Measurements from ENCODE around the gene INHBB.
"Not testable (repeated sequence)": the region's sequence is repeated elsewhere in the genome, so short reads cannot be mapped to it uniquely, and the experiment has no call there.

INHBB gene

GRCh38 chr2:120346026-120346666 lies at the start of gene INHBB:
TSS of gene INHBB (plus strand) at chr2:120346136. CDS start at chr2:120346189, 53 bp downstream.
- no peak for DNase-seq (ENCODE audit: low read depth)

- DNase-seq (ENCODE audit: low read depth) = no peak
These were observed 47.6 kb upstream of the INHBB start for GRCh38 chr2:120298173-120298835.

GRCh38 chr2:120299004-120299403 lies 46.9 kb upstream of the INHBB start:
- no peak for DNase-seq (ENCODE audit: low read depth)

DNA sequence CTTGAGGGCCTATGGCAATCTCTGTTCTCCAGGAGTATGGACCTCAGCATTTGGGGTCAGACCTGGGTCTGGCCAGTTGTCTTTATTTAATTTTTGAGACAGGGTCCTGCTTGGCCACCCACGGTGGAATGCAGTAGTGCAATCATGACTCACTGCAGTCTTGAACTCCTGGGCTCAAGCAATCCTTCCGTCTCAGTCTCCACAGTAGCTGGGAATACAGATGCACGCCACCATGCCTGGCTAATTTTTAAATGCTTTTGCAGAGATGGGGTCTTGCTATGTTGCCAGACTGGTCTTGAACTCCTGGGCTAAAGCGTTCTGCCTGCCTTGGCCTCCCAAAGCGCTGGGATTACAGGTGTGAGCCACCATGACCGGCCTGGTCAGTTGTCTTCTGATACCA lies 46.4 kb upstream of the INHBB start:
- no peak for DNase-seq (ENCODE audit: low read depth)

DNA sequence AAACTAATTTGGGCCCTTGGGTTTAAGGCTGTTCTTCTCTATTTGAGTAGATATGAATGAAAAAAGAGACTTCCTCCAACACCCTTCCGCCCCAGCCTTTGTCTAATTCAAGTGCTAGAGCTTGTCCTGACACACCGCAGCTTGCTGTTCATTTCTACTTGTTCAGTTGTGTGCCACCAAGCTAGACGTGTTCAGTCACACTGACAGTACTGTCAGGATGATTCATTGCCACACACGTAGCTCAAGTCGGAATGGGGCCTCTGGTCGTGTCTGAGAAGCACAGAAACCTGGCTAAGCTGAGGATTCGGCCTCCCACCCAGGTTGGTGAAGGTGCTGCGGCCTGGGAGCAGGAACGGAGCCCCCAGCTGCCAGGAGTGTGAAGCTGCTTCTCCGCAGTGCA lies 45.6 kb upstream of the INHBB start:
- no peak for DNase-seq (ENCODE audit: low read depth)

DNA sequence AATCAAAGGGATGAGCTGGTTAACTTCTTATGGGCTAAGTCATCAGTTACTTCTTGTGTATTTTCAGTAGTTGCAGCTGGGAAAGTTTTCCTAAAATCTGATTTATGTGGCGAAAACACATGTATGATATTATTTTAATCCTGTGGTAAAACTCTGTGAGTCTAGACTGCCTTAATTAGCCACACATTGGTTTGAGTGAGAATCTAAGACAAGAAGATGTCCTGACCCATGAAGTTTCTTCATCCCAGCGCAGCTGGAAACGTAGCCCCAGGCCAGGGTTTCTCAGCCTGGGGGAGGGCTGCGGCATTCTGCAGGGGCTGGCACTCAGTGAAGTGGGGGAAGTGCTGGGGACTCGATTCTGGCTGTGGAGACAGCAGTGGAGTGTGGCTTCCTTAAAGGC lies 44.7 kb upstream of the INHBB start:
- DNase-seq (ENCODE audit: low read depth) = no peak

- no peak for DNase-seq (ENCODE audit: low read depth)
These were observed 43.6 kb upstream of the INHBB start for GRCh38 chr2:120302301-120302700.

GRCh38 chr2:120303177-120303576 lies 42.8 kb upstream of the INHBB start:
- no peak for DNase-seq (ENCODE audit: low read depth)

DNA sequence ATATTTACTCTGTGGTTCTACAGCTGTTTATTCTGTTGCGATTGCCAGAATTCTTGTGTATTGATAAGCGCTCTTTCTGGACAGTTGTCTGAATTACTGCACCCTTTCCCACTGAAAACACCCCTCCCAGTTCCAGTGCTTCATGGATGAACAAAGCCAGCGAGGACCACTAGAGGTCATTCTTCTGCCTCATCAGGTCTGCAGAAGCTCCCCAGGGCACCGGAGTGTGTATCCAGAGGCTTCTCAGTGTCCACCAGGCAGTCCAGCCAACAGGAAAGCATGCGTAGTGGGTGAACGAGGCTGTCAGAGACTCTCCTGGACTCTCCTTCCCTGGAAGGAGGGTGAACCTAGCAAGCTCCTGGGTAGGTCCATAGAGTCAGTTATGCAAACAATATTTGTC lies 40.6 kb upstream of the INHBB start:
- DNase-seq (ENCODE audit: low read depth) = no peak

- no peak for DNase-seq (ENCODE audit: low read depth)
These were observed 39.9 kb upstream of the INHBB start for GRCh38 chr2:120305937-120306490.

GRCh38 chr2:120307482-120307881 lies 38.5 kb upstream of the INHBB start:
- DNase-seq (ENCODE audit: low read depth) = no peak

DNA sequence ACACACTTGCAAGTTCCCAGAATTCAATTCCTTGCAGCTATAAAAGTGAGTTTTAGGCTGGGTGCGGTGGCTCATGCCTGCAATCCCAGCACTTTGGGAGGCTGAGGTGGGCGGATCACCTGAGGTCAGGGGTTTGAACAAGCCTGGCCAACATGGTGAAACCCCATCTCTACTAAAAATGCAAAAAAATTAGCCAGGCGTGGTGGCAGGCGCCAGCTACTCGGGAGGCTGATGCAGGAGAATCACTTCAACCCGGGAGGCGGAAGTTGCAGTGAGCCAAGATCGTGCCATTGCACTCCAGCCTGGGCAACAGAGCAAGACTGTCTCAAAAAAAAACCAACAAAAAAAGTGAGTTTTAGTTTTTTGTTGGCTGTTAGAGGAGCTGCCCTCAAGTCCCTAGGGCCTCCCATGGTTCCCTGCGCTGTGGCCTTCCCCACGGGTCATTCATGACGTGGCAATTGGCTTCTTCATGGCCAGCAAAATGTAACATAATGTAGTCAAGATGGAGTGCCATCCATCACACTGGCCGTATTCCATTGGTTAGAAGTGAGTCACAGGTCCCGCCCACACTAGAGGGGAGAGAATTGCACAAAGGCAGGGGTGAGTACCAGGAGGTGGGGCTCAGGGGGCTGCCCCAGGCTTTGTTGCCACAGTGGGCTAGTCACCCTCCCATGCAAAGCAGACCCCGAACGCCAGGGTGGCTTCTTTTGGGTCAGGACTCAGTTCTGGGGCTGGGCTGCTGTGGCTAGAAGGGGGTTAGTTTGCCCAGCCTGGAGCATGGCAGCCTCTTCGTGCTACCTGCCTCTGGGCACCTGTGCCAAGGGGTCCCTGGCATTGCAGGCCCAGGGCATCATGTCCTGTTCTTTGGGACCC lies 37.7 kb upstream of the INHBB start:
- no peak for DNase-seq (ENCODE audit: low read depth)

DNA sequence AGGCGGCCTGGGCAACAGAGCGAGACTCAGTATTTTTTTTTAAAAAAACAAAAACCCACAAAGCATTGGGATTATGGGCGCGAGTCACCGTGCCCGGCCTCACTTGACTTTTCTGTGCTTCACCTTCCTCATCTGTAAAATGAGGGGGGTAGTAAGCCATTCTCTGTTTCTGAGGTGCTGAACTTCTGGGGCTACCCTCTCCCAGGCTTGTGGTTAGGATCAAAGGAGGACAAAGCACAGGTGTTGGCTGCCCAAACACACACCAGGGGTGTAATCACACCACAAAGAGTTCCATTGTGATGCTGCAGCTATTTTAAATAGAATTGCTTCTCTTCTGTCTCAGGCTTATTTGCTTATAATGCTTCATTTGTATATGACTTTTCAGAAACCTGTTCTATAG lies 35.8 kb upstream of the INHBB start:
- DNase-seq (ENCODE audit: low read depth) = no peak

GRCh38 chr2:120310841-120311240 lies 35.1 kb upstream of the INHBB start:
- not testable (repeated sequence) for DNase-seq (ENCODE audit: low read depth)

GRCh38 chr2:120312076-120312475 lies 33.9 kb upstream of the INHBB start:
- no peak for DNase-seq (ENCODE audit: low read depth)

- peak; percentile 68 for DNase-seq (ENCODE audit: low read depth)
These were observed 32.9 kb upstream of the INHBB start for GRCh38 chr2:120312860-120313694.

- no peak for DNase-seq (ENCODE audit: low read depth)
These were observed 32.0 kb upstream of the INHBB start for GRCh38 chr2:120313695-120314615.

DNA sequence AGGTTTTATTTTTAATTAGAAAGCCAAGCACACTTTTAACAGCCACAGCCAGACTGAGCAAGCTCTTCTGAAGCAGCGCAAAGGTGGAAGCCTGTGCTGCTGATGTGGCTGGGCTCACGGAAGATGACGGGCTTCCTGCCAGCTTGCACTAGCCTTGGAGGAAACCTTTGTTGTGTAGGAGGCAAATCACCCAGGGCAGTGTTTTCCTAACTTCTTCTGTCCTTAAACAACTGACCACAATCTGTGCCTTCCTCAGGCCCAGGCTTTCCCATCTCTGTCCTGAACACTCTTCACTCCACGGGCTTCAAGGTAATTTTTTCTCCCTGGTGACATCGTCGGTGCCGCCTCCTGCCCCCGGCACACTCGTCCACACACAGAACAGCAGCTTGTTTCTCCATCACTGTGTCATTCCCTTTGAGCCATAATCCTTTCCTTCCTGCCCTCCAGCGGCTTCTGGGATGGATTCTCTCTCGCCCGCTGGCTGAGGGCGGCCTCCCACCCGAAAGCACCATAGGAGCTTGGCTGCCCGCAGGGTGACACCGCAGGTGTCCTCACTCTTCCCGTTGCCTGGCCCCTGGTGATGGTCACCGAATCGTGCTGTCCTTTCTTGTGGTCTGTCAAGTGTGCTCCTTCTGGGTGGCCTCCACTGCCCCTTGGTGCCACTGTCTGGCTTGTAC lies 31.1 kb upstream of the INHBB start:
- DNase-seq (ENCODE audit: low read depth) = no peak

DNA sequence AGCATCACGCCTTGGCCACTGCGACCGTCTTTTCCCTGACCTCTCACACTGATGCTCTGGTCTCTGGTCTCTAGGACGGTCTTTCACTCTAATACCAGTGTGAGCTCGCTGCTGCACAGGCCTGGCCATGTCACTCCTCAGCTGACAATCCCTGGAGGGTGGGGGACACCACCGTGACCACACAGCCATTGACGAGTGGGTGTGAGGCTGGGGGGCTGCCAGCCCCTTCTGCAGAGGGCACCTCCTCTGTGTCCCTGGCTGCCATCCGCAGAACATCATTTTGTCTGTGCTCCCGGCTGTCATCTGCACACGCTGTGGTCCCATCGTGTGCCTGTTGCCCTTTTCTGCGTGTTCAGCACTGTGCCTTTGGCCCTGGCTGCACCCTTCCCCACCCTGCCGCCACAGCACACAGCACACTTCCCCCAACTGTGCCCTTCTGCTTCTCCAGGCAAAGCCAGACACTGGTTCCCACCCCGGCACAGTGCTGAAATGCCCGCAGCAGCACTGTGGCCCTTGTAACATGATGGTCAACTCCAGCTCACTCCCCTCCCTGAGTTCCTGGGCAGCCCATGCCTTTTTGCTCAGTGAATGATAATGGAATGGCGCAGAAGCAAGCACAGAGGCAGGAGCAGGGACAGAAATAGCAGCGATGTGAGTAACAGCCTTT lies 30.4 kb upstream of the INHBB start:
- no peak for DNase-seq (ENCODE audit: low read depth)

DNA sequence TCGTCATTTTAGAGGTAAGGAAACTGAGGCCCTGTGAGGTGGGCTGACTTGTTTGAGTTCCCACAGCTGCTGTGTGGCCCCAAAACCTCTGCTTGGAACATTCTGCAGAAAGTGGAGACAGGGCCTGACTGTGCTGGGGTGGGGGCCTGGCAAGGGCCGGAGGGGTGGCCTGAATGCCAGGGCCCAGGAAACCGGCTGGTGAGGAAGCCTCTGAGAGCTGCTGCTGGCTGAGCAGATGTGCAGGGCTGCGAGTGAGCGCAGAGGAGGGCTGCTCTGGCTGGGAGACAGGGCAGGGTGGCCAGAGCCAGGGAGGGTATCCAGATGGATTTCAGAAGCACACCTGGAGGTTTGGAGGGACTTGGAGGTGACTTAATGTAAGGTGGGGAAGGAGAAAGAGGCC lies 29.9 kb upstream of the INHBB start:
- DNase-seq (ENCODE audit: low read depth) = no peak

Measured in HS-5 (cell line).